GM06990 (cell line): Measurements from ENCODE around the gene STX1A.
"Not testable (repeated sequence)": the region's sequence is repeated elsewhere in the genome, so short reads cannot be mapped to it uniquely, and the experiment has no call there.

Experiments
- DNase-seq: peaks from one replicate; pipeline ENCODE4 v3.0.0-alpha.2; 2011; ENCODE audit not compliant: insufficient read length; ENCODE audit errors: extremely low read depth
- H3K27me3 ChIP-seq: replicated peaks from 2 replicates; pipeline ENCODE4 v1.6.0; 2011; ENCODE audit warnings: low read length; ENCODE audit not compliant: control insufficient read depth, insufficient read depth
- H3K36me3 ChIP-seq: 2 replicates; pipeline ENCODE4 v1.5.1; 2011; ENCODE audit warnings: low read length; ENCODE audit not compliant: control insufficient read depth, insufficient read depth
- H3K4me3 ChIP-seq: replicated peaks from 2 replicates; pipeline ENCODE4 v1.5.1; 2011; ENCODE audit warnings: low read depth, mild to moderate bottlenecking, control low read depth, low read length
- CTCF ChIP-seq: IDR thresholded peaks from 2 replicates; pipeline ENCODE4 v1.5.1; 2011; ENCODE audit warnings: low read length, control low read depth, mild to moderate bottlenecking, inconsistent platforms; ENCODE audit not compliant: insufficient read depth, poor library complexity, severe bottlenecking

STX1A gene

DNA sequence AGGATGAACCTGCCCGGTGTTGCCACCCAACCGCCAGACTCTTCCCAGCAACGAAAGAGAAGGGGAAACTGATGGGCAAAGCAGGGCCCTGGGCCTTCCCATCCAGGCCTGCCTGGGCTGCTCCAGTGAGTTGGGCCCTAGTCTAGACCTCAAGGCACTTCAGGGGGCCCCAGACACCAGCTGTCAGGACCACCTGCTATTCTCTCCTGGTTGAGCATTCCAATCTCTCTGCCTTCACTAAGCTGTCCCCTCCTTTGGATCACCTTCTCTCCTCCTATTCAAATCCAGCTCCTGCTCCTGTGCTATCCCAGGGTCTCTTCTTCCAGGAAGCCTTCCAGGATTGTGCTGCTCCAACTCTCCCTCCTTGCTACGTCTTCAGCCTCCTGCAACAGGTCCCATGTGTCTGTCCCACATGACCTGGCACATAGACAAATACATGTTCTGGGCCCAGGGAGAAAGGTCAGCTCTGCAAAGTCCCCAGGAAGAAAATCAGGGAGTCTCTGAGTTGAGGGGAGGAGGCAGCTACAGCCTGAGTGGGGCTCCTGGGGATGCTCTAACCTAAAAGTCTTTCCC, 3.1 kb downstream of the STX1A start:
- DNase-seq, result no peak
- Histone ChIP-seq H3K4me3 (no peak overlapping the region), H3K36me3 (no peaks in the 10 kb centered on the region; the same call in 1 of the 2 replicates), H3K27me3 (no peaks in the 10 kb centered on the region)
- no peak for TF ChIP-seq CTCF

- Histone ChIP-seq H3K27me3 (no peaks in the 10 kb centered on the region), H3K4me3 (no peak overlapping the region), H3K36me3 (no peaks in the 10 kb centered on the region; the same call in 1 of the 2 replicates)
- no peak for DNase-seq
- TF ChIP-seq CTCF, result no peak
Observed at GRCh38 chr7:73715648-73716317, 3.7 kb downstream of the STX1A start.

DNA sequence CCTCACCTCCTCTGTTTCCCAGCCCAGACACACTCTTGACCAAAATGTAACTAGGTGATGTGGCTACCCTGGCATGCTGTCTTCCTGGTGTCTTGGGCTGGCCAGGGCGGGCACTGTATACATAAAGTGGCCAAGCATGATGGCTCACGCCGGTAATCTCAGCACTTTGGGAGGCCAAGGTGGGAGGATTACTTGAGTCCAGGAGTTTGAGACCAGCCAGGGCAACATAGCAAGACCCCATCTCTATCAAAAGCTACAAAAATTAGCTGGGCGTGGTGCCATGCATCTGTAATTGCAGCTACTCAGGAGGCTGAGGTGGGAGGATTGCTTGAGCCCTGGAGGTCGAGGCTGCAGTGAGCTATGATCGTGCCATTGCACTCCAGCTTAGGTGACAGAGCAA, 6.2 kb downstream of the STX1A start:
- not testable (repeated sequence) for H3K4me3 ChIP-seq, H3K27me3 ChIP-seq, H3K36me3 ChIP-seq, DNase-seq

DNA sequence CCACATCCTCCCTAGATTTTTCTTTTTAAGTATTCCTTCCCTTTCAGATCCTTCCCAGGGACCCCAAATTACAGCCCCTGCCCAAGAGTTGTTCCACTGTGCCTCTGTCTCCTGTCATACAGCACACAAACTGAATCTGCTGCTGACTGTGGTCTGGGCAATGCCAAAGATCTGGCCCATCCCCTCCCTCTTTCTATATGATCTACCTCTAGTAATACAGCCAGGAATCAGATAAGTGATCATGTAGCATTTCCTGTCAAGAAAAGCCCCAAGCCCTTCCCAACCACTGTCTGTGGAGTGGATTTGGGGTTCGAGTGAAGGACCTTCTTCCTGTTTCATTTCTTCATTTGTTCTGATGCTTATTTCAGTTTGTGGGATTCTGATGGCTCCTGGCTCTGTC, 6.7 kb downstream of the STX1A start:
- DNase-seq, result no peak
- no peak for TF ChIP-seq CTCF
- H3K27me3 ChIP-seq, result no peaks in the 10 kb centered on the region
- H3K36me3 ChIP-seq, result no peaks in the 10 kb centered on the region; the same call in 1 of the 2 replicates
- H3K4me3 ChIP-seq, result no peak overlapping the region

- no peak for DNase-seq
- H3K36me3 ChIP-seq, result no peaks in the 10 kb centered on the region
Observed at GRCh38 chr7:73708961-73709549, 10.4 kb downstream of the STX1A start.

More at GRCh38 chr7:73708961-73709549, 10.4 kb downstream of the STX1A start:
- TF ChIP-seq CTCF, result no peak
- Histone ChIP-seq H3K4me3 (no peak overlapping the region), H3K27me3 (no peaks in the 10 kb centered on the region)
